Measurements from ENCODE around the gene VTN. TPM values are rescaled to one million over a fixed set of nuclear protein-coding genes. Genes with fewer than 3 reads are reported as not detected.

The VTN gene
- 8.1 and 52.8 TPM in 2 replicates for total RNA-seq

GRCh38 chr17:28370035-28370743 is at the start of gene VTN:
VTN (minus strand) TSS chr17:28370307; CDS start chr17:28370203, 104 bp downstream.

GRCh38 chr17:28405632-28406472 is 35.7 kb upstream of the VTN start, which contains the start of gene SLC46A1:
SLC46A1 (minus strand) TSS chr17:28406212; CDS start chr17:28406114, 98 bp downstream.

GRCh38 chr17:28371245-28372202 is 1.4 kb upstream of the VTN start, which contains the start of gene SARM1:
SARM1 (plus strand) TSS chr17:28371694; CDS start chr17:28372033, 339 bp downstream.

GRCh38 chr17:28364665-28365363 is 5.3 kb downstream of the VTN start, which contains the start of gene SEBOX:
SEBOX (minus strand) TSS chr17:28365199; CDS start chr17:28365151, 48 bp downstream.

GRCh38 chr17:28357061-28357900 is 12.8 kb downstream of the VTN start, which contains the start of gene POLDIP2:
POLDIP2 (minus strand) TSS chr17:28357527; CDS start chr17:28357448, 79 bp downstream.

GRCh38 chr17:28335201-28335958 is 34.7 kb downstream of the VTN start, which contains the start of the genes IFT20 and TNFAIP1:
IFT20 (minus strand) TSS chr17:28335472; CDS start chr17:28331985, 3,487 bp downstream.
TNFAIP1 (plus strand) TSS chr17:28335761; CDS start chr17:28339522, 3,761 bp downstream.

GRCh38 chr17:28318759-28319597 is 51.1 kb downstream of the VTN start, which contains the start of gene TMEM97:
TMEM97 (plus strand) TSS chr17:28319200; CDS start chr17:28319240, 40 bp downstream.

Other genes starting within 250 kb of the VTN start
- 15.0 and 18.5 TPM in 2 replicates for gene TMEM97, start 51.1 kb downstream of the VTN start, total RNA-seq
- 52.5 and 61.9 TPM in 2 replicates for gene IFT20, start 34.8 kb downstream of the VTN start, total RNA-seq
- gene TNFAIP1, start 34.5 kb downstream of the VTN start, total RNA-seq, result 35.2 and 42.8 TPM in 2 replicates
- 72.9 and 83.3 TPM in 2 replicates for gene POLDIP2, start 12.8 kb downstream of the VTN start, total RNA-seq
- not detected in 2 replicates for gene SEBOX, start 5.1 kb downstream of the VTN start, total RNA-seq
- 5.2 and 11.2 TPM in 2 replicates for gene SARM1, start 1.4 kb upstream of the VTN start, total RNA-seq
- gene SLC46A1, start 35.9 kb upstream of the VTN start, total RNA-seq, result 6.3 and 13.4 TPM in 2 replicates
- not detected in 2 replicates for gene SLC13A2, start 103.3 kb upstream of the VTN start, total RNA-seq
- not detected in 2 replicates for gene FOXN1, start 136.0 kb upstream of the VTN start, total RNA-seq
- gene UNC119, start 182.3 kb upstream of the VTN start, total RNA-seq, result 33.5 and 43.7 TPM in 2 replicates
- gene PIGS, start 201.2 kb upstream of the VTN start, total RNA-seq, result 82.3 and 154 TPM in 2 replicates
- gene ALDOC, start 206.6 kb upstream of the VTN start, total RNA-seq, result 213 and 230 TPM in 2 replicates
- gene SPAG5, start 228.7 kb upstream of the VTN start, total RNA-seq, result 7.2 and 9.1 TPM in 2 replicates
- gene RSKR, start 243.9 kb upstream of the VTN start, total RNA-seq, result 0.81 and 6.0 TPM in 2 replicates